ENCODE results near the gene MORF4L2.
A peak's percentile ranks its signal among the peaks of the same experiment; 100 is the strongest.

MORF4L2 gene

GRCh38 chrX:103631145-103631544 lies 55.4 kb downstream of the MORF4L2 start:
- no peak for DNase-seq

DNA sequence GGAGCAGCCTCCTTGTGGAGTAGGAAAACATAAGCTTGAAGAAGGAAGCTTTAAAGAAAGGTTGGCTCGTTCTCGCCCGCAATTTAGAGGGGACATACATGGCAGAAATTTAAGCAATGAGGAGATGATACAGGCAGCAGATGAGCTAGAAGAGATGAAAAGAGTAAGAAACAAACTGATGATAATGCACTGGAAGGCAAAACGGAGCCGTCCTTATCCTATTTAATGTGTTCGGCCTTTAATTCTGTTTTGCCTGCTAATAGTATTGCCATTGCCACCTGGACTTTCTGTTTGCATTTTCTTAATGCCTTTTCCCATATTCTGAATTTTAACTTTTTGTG lies 56.4 kb downstream of the MORF4L2 start:
- no peak for DNase-seq

DNA sequence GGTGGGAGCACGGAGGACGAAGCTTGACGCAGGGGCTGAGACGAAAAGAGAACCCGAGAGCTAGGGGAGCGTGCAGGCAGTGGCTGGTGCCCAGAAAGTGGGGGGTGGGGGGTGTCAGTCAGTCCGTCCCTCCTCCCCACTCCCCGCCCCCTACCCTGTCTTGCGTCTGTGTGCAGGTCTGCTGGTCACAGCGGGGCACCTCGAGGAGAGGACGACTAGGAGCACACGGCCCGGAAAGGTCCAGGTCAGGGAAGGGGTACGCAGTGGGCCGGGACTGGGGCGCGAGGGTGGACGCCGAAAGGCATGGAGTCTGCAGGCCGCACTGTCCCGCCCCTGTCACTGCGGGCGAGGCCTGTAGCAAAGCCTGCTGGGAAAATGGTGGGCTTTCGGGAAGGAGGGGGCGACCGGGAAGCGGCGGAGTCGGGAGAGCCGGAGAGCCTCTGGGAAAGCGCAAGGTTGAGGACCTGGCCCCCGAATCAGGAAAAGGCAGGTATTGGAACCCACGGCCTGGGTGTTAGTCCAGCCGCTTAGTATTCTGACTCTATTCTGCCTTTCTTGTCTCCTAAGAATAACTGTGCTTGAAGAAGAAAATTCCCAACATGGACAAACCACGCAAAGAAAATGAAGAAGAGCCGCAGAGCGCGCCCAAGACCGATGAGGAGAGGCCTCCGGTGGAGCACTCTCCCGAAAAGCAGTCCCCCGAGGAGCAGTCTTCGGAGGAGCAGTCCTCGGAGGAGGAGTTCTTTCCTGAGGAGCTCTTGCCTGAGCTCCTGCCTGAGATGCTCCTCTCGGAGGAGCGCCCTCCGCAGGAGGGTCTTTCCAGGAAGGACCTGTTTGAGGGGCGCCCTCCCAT lies 57.0 kb downstream of the MORF4L2 start:
- DNase-seq = peak; percentile 5 to 6

DNA sequence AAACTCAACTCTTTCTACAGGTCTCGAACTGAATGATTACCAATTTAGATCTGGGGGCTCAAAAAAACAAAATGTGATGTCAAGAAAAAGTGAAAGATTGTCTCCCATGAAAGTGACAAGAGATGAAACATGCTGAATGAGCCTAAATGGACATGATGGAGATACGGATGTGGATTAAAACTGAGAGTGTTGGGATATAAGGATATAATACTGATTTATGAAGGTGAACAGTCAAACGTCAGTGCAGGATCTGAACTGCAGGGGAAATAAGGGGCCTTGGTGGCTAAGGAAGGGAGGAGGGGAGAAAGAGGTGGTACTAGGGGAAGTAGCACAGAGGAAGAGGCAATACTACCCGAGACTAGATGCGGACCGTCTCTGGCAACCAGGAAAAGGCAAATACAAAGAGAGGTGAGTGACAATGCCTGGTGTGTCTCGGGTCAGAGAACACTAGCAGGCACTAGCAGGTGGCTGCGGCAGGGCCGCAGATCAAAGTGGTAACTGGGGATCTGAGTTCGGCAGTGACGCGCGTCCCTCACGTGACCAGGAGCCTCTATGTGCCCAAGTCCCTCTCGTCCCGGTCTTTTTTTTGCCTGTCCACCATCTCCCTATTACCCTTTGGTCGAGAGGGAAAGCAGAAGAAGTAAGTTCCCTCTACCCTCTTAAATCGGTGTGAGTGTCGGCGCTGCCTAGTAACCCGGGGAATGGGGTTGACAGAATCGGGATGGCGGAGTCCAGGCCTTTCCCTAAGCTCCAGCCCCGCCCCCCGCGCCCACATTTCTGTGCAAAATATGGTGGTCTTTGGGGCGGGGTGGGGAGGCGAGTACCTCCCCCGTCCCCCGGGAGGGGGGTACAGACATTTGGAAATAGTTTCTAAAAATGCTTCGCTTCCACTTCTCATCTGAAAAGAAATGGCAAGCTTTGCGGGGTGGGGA lies 57.8 kb downstream of the MORF4L2 start, which contains the start of gene TCEAL1:
TCEAL1 (plus strand) TSS at position 590 of the 932 bp plus-strand sequence. CDS start 942 bp downstream, outside the sequence.
- peak; percentile 1 to 3 for DNase-seq

DNA sequence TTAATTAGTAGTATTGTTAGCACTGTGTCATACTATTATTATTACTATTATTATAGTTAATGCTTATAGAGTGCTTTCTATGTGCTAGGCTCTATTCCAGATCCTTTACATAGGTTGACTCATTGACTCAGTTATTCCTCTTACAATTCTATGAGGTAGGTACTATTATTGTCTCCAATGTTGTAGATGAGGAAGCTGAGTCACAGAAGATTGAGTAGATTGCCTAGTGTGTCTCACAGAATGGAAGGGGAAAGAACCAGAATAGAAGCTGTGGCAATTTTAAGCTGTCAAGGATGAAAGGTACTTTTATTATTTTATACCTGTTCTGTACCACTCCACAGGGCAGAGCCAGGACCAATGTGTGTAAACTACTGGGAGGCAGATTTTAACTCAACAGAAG lies 59.6 kb downstream of the MORF4L2 start:
- no peak for DNase-seq

All from bone marrow (tissue), 2 donors.